GM10266 (cell line): ENCODE measurements around the gene RNU7-1.

Source experiments
- DNase-seq: peaks from one replicate; pipeline ENCODE4 v3.0.0; 2012; ENCODE audit errors: extremely low spot score
- CTCF ChIP-seq: IDR thresholded peaks from 2 replicates; pipeline ENCODE4 v1.5.1; 2012; ENCODE audit warnings: mild to moderate bottlenecking, low read depth; ENCODE audit not compliant: control insufficient read depth, insufficient read depth; ENCODE audit errors: missing control alignments

Gene RNU7-1

GRCh38 chr12:6947615-6948014 is 4.0 kb downstream of the RNU7-1 start:
- no peak for DNase-seq
- no peak for TF ChIP-seq CTCF

GRCh38 chr12:6948873-6949594 is 5.4 kb downstream of the RNU7-1 start:
- TF ChIP-seq CTCF, result peak; percentile 10
- DNase-seq, result no peak

GRCh38 chr12:6950401-6950801 is 6.8 kb downstream of the RNU7-1 start:
- TF ChIP-seq CTCF, result peak; percentile 41
- DNase-seq, result no peak

- no peak for DNase-seq
- TF ChIP-seq CTCF, result no peak
These were observed 7.4 kb downstream of the RNU7-1 start, which contains the start of gene PTPN6 for GRCh38 chr12:6950811-6951540. PTPN6 (plus strand) TSS chr12:6951356; CDS start chr12:6951513, 157 bp downstream.

- DNase-seq, result no peak
- no peak for TF ChIP-seq CTCF
These were observed 8.0 kb downstream of the RNU7-1 start for GRCh38 chr12:6951551-6952120.

- no peak for TF ChIP-seq CTCF
- DNase-seq, result no peak
These were observed 8.7 kb downstream of the RNU7-1 start for GRCh38 chr12:6952121-6952862.
